ENCODE data around the gene FHIP2A.
"Not testable (repeated sequence)": the region's sequence is repeated elsewhere in the genome, so short reads cannot be mapped to it uniquely, and the experiment has no call there.

Gene FHIP2A

DNA sequence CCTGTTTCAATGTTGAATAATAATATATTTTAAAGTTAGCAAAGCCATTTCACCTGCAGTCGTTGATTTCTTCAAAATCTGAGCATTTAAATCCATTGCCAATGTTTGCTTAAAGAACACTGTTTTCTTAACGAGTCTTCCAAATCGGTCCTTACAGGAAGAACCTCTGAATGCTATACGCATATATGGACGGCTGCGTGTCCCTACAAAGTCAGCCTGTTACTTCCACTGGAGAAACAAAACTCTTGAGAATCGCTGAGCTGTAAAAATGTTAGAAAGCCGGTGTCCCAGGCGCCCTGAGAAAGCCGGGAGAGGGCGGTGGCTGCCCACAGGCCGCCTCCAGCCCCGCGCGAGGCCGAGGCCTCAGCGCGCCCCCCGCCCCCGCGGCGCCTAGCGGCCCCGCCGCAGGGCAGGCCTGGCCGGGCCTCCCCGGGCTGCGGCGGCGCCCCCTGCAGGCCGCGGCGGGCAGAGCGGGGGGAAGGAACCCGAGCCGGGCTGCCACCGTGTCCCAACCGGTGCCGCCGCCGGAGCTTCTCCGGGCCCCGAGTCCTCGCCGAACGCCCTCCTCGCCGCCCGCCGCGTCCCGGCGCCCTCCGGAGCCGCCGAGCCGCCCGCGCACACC, at the start of gene FHIP2A:
Gene FHIP2A (plus strand): TSS at position 488 of the 622 bp plus-strand sequence. CDS start 299 bp downstream, outside the sequence.
- peak; percentile 13 for TF ChIP-seq CTCF (IDR thresholded peaks at IDR 0.05; ENCODE audit: low read depth, low read length)
- H3K4me3 ChIP-seq (replicated peaks in 1 of 2; ENCODE audit: low read depth in 2 of 2, low read length in 2 of 2) = peak within 1 kb of the TSS; percentile 71
- peak; percentile 72 to 86 for DNase-seq (ENCODE audit: low read depth in 2 of 2)

DNA sequence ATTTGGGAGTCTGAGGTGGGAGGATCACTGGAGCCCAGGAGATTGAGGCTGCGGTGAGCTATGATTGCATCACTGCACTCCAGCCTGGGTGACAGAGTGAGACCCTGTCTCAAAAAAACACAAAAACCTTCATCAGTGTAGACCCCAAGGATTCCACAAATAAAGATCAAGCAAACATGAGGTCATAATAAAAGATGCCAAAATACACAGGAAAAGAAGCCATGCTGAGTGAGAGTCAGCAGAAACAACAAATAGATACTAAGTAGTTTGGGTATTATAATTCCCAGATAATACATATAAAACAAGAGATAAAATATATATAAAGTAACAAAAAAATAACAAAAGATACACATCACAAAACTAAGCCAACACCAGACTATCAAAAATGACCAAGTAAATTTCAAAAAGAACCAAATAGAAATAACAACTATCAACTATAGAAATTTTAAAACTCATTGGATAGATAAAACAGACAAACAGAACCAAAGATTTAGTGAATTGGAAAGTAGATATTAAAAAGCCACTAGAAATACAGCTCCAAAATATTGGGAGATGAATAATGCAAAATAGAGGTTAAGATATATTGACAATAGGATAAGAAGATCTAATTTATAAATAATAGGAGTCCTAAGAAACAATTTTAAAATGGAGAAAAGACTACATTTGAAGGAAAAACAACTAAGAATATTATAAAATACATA, 48.9 kb upstream of the FHIP2A start:
- TF ChIP-seq CTCF (IDR thresholded peaks at IDR 0.05; ENCODE audit: low read depth, low read length) = no peak
- no peak overlapping the region for H3K4me3 ChIP-seq (replicated peaks in 1 of 2; ENCODE audit: low read depth in 2 of 2, low read length in 2 of 2)
- no peak for DNase-seq (ENCODE audit: low read depth in 2 of 2)

DNA sequence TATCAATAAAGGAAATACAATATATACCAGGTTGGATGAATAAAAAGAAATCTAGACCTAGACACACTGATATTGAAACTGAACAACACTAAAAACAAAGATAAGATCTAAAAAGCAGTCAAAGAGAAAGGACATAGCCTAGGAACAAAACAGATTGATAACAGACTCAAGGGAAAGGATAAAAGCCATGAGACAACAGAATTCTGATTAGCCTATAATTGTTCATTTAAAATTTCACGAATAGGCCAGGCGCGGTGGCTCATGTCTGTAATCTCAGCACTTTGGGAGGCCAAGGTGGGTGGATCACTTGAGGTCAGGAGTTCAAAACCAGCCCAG, 48.4 kb upstream of the FHIP2A start:
- DNase-seq (ENCODE audit: low read depth in 2 of 2) = no peak
- TF ChIP-seq CTCF (IDR thresholded peaks at IDR 0.05; ENCODE audit: low read depth, low read length) = no peak
- H3K4me3 ChIP-seq (replicated peaks in 1 of 2; ENCODE audit: low read depth in 2 of 2, low read length in 2 of 2) = no peak overlapping the region

DNA sequence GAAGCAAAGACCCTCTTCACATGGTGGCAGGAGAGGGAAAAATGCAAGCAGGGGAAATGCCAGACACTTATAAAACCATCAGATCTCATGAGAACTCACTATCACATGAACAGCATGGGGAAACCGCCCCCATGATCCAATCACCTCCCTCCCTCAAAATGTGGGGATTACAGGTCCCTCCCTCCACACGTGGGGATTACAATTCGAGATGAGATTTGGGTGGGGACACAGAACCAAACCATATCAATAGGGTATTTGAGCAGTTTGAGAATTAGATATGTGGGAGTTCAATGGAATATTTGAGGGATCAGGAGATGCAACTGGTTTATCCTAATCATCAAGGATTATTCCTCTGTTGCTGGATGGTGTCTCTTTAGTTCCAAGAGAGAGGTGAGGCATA, 46.5 kb upstream of the FHIP2A start:
- not testable (repeated sequence) for DNase-seq (ENCODE audit: low read depth in 2 of 2)

DNA sequence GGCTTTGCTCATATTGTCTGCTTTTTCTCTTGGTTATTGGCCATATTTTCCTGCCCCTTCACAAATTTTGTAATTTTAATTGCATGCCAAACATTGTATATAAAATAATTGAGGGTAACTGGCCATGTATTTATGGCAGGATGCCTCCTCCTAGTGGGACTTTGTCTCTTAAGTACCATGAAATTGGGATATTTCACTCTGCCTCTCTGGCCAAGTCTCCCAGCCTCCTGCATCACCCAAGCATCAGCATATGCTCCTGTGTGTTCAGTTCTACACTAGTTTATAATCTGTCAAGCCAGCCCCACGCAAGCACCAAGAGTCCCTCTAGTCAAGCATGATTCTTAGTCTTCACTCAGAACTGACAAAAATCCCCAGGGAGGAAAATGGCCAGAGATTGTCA, 44.2 kb upstream of the FHIP2A start:
- DNase-seq (ENCODE audit: low read depth in 2 of 2) = no peak
- no peak for TF ChIP-seq CTCF (IDR thresholded peaks at IDR 0.05; ENCODE audit: low read depth, low read length)
- H3K4me3 ChIP-seq (replicated peaks in 1 of 2; ENCODE audit: low read depth in 2 of 2, low read length in 2 of 2) = no peak overlapping the region

More for the DNA sequence above, 46.5 kb upstream of the FHIP2A start:
- not testable (repeated sequence) for H3K4me3 ChIP-seq (replicated peaks in 1 of 2; ENCODE audit: low read depth in 2 of 2, low read length in 2 of 2)

GRCh38 chr10:114779803-114780576, 41.6 kb upstream of the FHIP2A start:
- peak; percentile 81 for DNase-seq (ENCODE audit: low read depth in 2 of 2)
- TF ChIP-seq CTCF (IDR thresholded peaks at IDR 0.05; ENCODE audit: low read depth, low read length) = no peak
- no peak overlapping the region for H3K4me3 ChIP-seq (replicated peaks in 1 of 2; ENCODE audit: low read depth in 2 of 2, low read length in 2 of 2)

DNA sequence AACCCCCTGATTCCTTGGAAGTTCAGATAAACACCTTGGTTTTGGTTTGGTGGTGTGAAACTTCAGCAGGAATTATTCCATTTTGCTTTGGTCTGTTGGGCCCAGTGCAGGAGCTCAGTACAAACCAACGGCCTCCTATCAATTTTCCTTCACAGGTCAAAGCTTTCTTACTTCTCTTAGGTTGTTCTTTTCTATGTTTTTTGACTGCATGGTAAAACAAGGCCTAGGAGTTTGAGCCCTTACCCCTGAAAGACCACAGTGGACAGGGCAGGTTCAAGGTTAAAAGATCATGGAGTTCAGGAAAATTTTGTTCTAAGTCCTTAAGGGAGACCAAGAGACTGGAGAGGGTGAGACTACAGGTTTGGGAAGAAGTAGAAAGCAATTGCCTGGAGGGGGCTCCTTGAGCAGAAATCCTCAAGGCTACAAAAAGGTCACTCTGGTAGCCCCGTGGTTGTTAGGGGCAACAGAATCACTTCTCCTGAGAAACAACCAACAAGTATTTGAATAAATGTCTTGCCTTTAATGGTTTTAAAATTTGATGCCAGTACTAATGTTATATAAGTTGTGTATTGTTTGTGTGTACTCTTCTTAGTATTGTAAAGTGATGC, 40.9 kb upstream of the FHIP2A start:
- DNase-seq (ENCODE audit: low read depth in 2 of 2) = peak in 1 of 2 donors; percentile 9
- TF ChIP-seq CTCF (IDR thresholded peaks at IDR 0.05; ENCODE audit: low read depth, low read length) = no peak
- H3K4me3 ChIP-seq (replicated peaks in 1 of 2; ENCODE audit: low read depth in 2 of 2, low read length in 2 of 2) = no peak overlapping the region

Data from cardiac fibroblast (primary cell).